GM12872 (cell line): ENCODE measurements around the gene FAM168B.

Experiments used
- TF ChIP-seq, protein P1 (sequence below): IDR thresholded peaks from 3 replicates; pipeline ENCODE4 v1.5.1; 2011; ENCODE audit warnings: low read depth, mild to moderate bottlenecking, low read length, moderate library complexity; ENCODE audit not compliant: insufficient read depth

FAM168B gene

DNA sequence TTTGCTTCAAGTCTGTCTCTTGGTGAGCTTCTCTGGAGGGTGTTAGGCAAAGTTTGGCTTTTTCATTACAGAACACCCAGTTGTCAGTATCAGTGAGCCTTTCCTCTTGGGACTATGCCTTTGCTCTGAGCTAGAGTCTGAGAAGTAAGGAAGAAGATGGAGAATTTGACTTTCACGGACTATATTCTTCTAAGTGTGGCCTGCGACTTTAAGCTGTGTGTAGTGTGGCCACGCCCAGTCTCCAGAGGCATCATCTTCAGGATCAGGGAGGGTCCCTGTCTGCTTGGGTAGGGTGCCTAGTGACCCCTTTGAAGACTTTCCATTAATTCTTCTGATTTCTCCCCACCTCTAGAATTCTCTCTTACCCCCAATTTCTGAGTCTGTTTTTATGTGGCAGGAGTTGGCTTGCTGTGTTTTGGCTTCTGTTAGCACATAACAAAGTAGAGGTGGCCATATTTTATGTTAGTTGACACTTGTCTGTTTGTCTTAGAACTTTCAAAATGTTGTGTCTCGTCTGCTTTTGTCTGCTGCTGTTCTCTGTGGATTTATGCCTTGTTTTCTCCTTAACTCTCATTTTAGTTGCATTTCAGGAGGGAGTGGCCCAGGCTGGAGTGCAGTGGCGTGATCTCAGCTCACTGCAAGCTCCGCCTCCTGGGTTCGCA lies 20.4 kb upstream of the FAM168B start:
- TF ChIP-seq, protein P1, sequence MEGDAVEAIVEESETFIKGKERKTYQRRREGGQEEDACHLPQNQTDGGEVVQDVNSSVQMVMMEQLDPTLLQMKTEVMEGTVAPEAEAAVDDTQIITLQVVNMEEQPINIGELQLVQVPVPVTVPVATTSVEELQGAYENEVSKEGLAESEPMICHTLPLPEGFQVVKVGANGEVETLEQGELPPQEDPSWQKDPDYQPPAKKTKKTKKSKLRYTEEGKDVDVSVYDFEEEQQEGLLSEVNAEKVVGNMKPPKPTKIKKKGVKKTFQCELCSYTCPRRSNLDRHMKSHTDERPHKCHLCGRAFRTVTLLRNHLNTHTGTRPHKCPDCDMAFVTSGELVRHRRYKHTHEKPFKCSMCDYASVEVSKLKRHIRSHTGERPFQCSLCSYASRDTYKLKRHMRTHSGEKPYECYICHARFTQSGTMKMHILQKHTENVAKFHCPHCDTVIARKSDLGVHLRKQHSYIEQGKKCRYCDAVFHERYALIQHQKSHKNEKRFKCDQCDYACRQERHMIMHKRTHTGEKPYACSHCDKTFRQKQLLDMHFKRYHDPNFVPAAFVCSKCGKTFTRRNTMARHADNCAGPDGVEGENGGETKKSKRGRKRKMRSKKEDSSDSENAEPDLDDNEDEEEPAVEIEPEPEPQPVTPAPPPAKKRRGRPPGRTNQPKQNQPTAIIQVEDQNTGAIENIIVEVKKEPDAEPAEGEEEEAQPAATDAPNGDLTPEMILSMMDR, result no peak

DNA sequence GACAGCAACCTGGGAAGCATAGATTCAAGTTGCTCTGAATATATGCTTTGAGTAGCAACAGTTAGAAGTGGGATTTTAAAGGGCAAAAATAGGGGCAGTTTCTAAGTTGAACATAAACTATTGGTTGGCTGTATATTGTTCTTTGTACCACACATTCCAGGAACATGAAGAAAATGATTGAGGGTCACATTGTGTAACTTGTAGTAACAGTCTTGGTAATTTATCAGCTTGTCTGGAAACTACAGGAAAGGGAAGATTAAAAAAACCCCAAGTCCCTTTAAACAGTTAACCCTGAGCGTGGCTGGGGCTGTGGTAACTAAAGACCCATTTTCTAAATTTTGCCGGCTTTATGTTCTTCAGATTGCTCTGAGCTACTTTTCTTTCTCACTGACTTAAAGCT lies 19.3 kb upstream of the FAM168B start:
- TF ChIP-seq, protein P1, result no peak

DNA sequence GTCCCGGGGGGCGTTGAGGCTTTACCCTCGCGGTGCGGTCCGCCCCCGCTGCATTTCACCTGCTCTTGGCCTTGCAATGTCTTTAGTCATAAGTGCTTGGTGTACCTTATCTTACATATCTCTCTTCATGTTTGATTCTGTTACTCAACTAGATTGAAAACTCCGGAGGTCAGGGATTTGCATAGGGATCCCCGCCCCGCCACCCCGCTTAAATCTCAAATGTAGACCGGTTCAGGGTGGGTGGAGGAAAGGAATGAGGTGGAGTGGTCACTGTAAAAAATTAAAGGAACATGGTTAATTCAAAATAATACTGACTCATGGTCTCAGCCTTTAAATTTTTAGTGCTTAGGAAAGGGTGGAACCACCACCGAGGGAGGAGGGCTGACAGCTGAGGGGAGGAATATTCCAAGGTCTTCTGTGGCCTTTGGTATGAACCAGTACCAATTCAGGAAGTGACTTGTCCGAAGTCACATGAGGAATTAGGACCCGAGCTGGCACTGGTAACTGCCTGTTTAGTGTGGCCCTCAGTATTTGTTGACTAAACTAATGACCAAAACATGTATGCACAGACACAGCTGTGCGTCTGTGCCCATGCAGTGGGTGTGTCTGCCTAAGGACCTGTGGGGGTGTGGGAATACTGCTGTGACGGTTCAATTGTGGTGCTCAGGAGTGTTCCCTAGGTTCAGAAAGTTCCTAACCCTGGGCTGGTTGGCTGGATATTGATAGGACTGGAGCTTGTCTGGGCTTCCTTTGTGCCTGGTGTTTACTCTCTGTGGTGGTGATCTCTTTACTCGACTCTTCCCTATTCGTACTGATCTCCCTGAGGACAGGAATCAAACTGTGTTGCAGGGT lies 12.9 kb upstream of the FAM168B start:
- TF ChIP-seq, protein P1, result no peak

DNA sequence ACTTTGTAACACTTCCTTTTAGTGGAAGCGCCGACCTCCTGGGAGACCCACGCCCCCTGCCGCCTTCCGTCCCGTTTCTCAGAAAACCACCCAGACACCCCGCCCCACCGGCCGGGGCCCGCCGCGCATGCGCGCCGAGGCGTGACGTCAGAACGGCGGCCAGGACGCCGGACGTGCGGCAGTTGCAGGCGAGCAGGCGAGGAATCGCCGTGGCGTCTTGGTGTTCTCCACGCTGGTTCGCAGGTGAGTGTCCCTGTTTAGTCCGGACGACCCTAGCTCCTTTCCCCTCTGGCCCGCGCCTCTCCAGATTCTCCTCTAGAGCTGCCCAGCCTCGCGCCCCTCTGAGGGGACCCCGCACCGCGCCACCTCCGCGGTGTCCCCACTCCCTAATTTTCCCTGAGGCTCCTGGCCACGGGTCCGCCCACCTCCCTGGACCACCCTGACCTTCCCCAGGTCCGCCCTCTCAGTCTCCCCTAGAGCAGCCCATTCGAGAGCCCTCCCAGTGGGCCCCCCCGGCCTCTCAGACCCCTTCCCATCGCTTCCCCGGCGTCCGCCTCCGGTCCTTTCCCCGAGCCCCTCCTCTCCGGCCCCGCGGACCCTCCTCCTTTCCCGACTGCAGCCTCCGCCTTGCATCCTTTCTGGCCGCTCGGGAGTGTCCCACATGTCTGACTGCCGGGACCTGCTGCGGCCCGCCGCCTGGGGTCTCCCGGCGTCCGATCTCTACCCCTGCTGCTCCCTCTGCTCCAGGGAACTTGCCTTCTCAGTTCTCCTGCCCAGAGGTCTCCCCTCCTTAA lies 12.1 kb upstream of the FAM168B start, which contains the start of gene PLEKHB2:
Gene PLEKHB2, plus strand, starts transcription at position 181 of the 794 bp plus-strand sequence. CDS start 15,606 bp downstream, outside the sequence.
- TF ChIP-seq, protein P1, result no peak

DNA sequence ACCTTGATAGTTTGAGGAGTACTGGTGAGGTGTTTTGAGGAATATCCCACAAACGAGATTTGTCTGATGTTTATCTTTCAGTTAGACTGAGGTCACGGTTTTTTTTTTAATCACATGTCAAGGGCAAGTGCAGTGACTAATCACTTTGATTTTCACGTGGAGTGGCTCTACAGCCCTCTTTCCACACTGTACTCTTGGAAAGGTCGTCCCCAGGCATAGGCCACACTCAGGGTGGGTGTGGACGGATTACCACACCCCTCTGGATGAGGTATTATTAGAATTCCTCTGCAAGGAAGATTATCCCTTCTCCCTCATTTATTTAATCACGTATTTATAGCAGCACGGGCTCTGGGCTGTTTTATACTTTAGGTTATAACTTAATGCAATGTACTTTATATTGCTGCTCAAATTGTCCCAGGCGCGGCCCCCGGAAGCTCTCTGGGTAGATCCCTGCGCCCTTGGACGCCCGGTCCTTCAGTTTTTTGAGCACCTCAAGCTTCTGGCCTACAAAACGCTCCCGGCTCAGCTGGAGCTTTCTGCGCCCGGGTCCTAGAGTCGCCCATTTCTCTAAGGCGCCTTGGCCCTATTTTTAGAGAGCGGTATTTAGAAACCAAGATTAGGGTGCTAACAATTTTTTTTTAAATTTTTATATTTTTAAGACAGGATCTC lies 11.4 kb upstream of the FAM168B start:
- TF ChIP-seq, protein P1, result no peak

DNA sequence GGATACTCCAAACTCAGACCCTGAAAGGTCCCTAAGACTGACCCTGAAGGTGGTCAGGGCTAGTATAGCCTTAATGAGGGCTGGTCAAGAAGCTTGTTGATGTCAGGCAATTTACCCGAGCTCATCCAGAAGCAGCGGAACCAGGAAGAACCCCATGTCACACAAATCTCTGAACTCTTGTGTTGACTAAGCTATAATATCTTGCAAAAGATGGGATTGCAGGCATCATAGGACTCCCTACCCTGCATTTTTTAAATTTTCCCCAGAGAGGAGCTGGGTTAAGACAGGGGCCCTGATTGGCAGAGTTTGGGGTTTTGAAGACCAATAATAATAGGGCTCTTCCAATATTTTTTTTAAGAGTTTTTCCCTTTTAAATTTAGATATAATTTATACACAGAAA lies 9.9 kb upstream of the FAM168B start:
- TF ChIP-seq, protein P1, result no peak
